ENCODE measurements around the gene SDC1. TPM values are rescaled to one million over a fixed set of nuclear protein-coding genes. Genes with fewer than 3 reads are reported as not detected.
"Not testable (repeated sequence)": the region's sequence is repeated elsewhere in the genome, so short reads cannot be mapped to it uniquely, and the experiment has no call there.

Gene SDC1
- total RNA-seq, 1 donor from 2014 or later: 480 TPM

- DNase-seq (ENCODE audit: low spot score): no peak
These were observed 27.7 kb downstream of the SDC1 start for GRCh38 chr2:20197192-20197591.

- DNase-seq (ENCODE audit: low spot score): no peak
These were observed 28.2 kb downstream of the SDC1 start for GRCh38 chr2:20196657-20197161.

- DNase-seq (ENCODE audit: low spot score): no peak
These were observed 28.8 kb downstream of the SDC1 start for GRCh38 chr2:20196053-20196656.

- DNase-seq (ENCODE audit: low spot score): no peak
These were observed 29.4 kb downstream of the SDC1 start for GRCh38 chr2:20195431-20196033.

GRCh38 chr2:20195016-20195411, 29.9 kb downstream of the SDC1 start:
- DNase-seq (ENCODE audit: low spot score): not testable (repeated sequence)

- DNase-seq (ENCODE audit: low spot score): no peak
These were observed 30.6 kb downstream of the SDC1 start for GRCh38 chr2:20194097-20195015.

- DNase-seq (ENCODE audit: low spot score): no peak
These were observed 31.7 kb downstream of the SDC1 start for GRCh38 chr2:20193185-20193584.

GRCh38 chr2:20192781-20193180, 32.1 kb downstream of the SDC1 start:
- DNase-seq (ENCODE audit: low spot score): no peak

- no peak for DNase-seq (ENCODE audit: low spot score)
These were observed 33.0 kb downstream of the SDC1 start for GRCh38 chr2:20191714-20192569.

GRCh38 chr2:20190876-20191713, 33.8 kb downstream of the SDC1 start:
- no peak for DNase-seq (ENCODE audit: low spot score)

- DNase-seq (ENCODE audit: low spot score): no peak
These were observed 34.8 kb downstream of the SDC1 start for GRCh38 chr2:20190170-20190569.

GRCh38 chr2:20189299-20189931, 35.5 kb downstream of the SDC1 start:
- DNase-seq (ENCODE audit: low spot score): no peak

GRCh38 chr2:20188851-20189250, 36.1 kb downstream of the SDC1 start:
- no peak for DNase-seq (ENCODE audit: low spot score)

- DNase-seq (ENCODE audit: low spot score): no peak
These were observed 36.7 kb downstream of the SDC1 start for GRCh38 chr2:20188201-20188600.

GRCh38 chr2:20187331-20187730, 37.6 kb downstream of the SDC1 start:
- no peak for DNase-seq (ENCODE audit: low spot score)

- DNase-seq (ENCODE audit: low spot score): no peak
These were observed 38.1 kb downstream of the SDC1 start for GRCh38 chr2:20186855-20187187.

GRCh38 chr2:20186078-20186854, 38.7 kb downstream of the SDC1 start:
- DNase-seq (ENCODE audit: low spot score): peak; percentile 84

- DNase-seq (ENCODE audit: low spot score): no peak
These were observed 39.5 kb downstream of the SDC1 start for GRCh38 chr2:20185176-20186022.
